Measurements from ENCODE around the gene SGIP1. TPM values are rescaled to one million over a fixed set of nuclear protein-coding genes. Genes with fewer than 3 reads are reported as not detected.

SGIP1 gene
- total and polyA plus RNA-seq, 2 of the 4 experiments (the other 2 are of a cell fraction) = 27.1 to 42.7 TPM

DNA sequence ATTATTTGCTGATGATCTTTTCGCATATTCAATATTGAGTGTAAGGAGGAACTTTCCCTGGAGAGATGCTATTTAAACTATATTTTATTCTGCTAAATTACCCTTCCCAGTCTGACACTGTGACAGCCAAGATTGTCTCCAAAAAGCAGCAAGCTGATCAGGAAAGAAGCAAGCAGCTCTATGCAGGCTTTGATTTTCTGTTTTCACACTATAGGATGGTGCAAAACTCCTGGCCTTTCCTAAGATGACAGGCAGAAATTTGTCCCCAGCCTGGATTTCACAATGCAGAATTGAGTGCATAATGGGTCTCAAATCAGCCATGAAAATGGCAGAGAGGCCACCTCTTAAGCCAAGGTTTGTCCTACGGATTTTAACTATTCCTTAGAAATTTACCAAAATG, 1.1 kb downstream of the SGIP1 start:
- Histone ChIP-seq H3K27ac (ENCODE audit: insufficient read depth, low read length) (peak overlapping the region; percentile 94), H2BK20ac (ENCODE audit: low read depth, low read length) (peak overlapping the region; percentile 74; the same call in 1 of the 2 replicates), H2BK5ac (ENCODE audit: low read depth, low read length, poor library complexity, severe bottlenecking) (peak overlapping the region; percentile 95), H3K4ac (ENCODE audit: low read depth, low read length) (peak overlapping the region; percentile 97), H2AFZ (replicated peaks; ENCODE audit: low read length, poor library complexity) (no peak overlapping the region), H3K4me3 (ENCODE audit: insufficient read depth, low read depth, low read length) (peak overlapping the region; percentile 80), H2AK9ac (replicated peaks; ENCODE audit: low read depth, low read length, poor library complexity) (no peak overlapping the region), H3K36me3 (ENCODE audit: control insufficient read depth, insufficient read depth, low read length) (peaks cover 14% of the 10 kb centered on the region), H4K5ac (ENCODE audit: low read depth, low read length) (peak overlapping the region; percentile 81), H3K9me3 (ENCODE audit: control insufficient read depth, insufficient read depth, low read length) (no peaks in the 10 kb centered on the region), H3K18ac (ENCODE audit: low read depth, low read length) (peak overlapping the region; percentile 93), H3K4me2 (ENCODE audit: low read depth, low read length) (peak overlapping the region; percentile 80), H4K91ac (ENCODE audit: insufficient read depth, low read depth, low read length) (peak overlapping the region; percentile 67), H2BK120ac (ENCODE audit: low read depth, low read length) (peak overlapping the region; percentile 84), H2AK5ac (ENCODE audit: low read depth, low read length) (peak overlapping the region; percentile 48; the same call in 1 of the 2 replicates), H3K79me1 (ENCODE audit: low read depth in 1 of 2, low read length in 2 of 2) (peaks cover 5 to 37% of the 10 kb centered on the region in 2 experiments), H3K9ac (ENCODE audit: low read depth, low read length) (peak overlapping the region; percentile 87), H3K14ac (replicated peaks; ENCODE audit: low read depth, low read length) (peak overlapping the region; percentile 98), H3K23ac (ENCODE audit: low read depth, low read length) (peak overlapping the region; percentile 96), H4K8ac (ENCODE audit: low read depth in 2 of 2, low read length in 2 of 2) (peak overlapping the region; percentile 60 to 83), H3K9me1 (ENCODE audit: insufficient read depth, low read length) (peaks cover 6% of the 10 kb centered on the region), H4K20me1 (ENCODE audit: insufficient read depth, low read length) (peaks cover 7% of the 10 kb centered on the region; the same call in 1 of the 2 replicates), H2BK15ac (ENCODE audit: low read depth, low read length) (peak overlapping the region; percentile 2; the same call in 1 of the 3 replicates), H3K56ac (ENCODE audit: extremely low read depth, insufficient read depth, low read length) (peak overlapping the region; percentile 92), H3K4me1 (ENCODE audit: control insufficient read depth, insufficient read depth, low read length) (peaks cover 12% of the 10 kb centered on the region), H3K27me3 (ENCODE audit: control insufficient read depth, insufficient read depth, low read length) (no peaks in the 10 kb centered on the region)
- POLR2A ChIA-PET (ENCODE audit: unreplicated experiment) = interaction anchor here (1.6 kb wide), 1 partner anchor 31 kb away, joined by 3 read pairs; no protein-coding TSS in a partner anchor
- intact Hi-C loops (cut with micrococcal nuclease) = loop anchor here (2.0 kb wide), 1 partner anchor 28 kb away; no protein-coding TSS in a partner anchor
- no peak for ATAC-seq (ENCODE audit: low read depth)
- no peak for DNase-seq
- WGBS, 2 experiments (ENCODE audit: extremely low coverage in 2 of 2, insufficient read length in 1 of 2) = no CpG with 5 or more reads among the region's 2 CpGs
- in situ Hi-C loops (cut with MboI; ENCODE audit: low sequenced_read_pairs) = loop anchor here (25.0 kb wide), 1 partner anchor 402 kb away; no protein-coding TSS in a partner anchor
- dilution Hi-C loops (cut with HindIII; ENCODE audit: low sequenced_read_pairs, unreplicated experiment) = no loop called here
- no TSS peak for BruUV-seq (replicated peaks)
- CTCF ChIA-PET = interaction anchor here (1.6 to 1.7 kb wide), 2 partner anchors 31 to 281 kb away, joined by 4 to 8 read pairs; no protein-coding TSS in a partner anchor
- TF ChIP-seq MAFK (IDR thresholded peaks at IDR 0.05; ENCODE audit: low read depth, low read length) (no peak), CHD1 (IDR thresholded peaks at IDR 0.05; ENCODE audit: low read depth, low read length) (no peak), CEBPB (IDR thresholded peaks at IDR 0.05; ENCODE audit: low read depth, low read length) (no peak), SMC3 (IDR thresholded peaks at IDR 0.05; ENCODE audit: low read depth, low read length) (no peak), POLR2A (IDR thresholded peaks at IDR 0.05; ENCODE audit: low read depth, low read length) (peak; percentile 22; the same call in 1 of the 2 replicates)
- TF ChIP-seq, protein P1, sequence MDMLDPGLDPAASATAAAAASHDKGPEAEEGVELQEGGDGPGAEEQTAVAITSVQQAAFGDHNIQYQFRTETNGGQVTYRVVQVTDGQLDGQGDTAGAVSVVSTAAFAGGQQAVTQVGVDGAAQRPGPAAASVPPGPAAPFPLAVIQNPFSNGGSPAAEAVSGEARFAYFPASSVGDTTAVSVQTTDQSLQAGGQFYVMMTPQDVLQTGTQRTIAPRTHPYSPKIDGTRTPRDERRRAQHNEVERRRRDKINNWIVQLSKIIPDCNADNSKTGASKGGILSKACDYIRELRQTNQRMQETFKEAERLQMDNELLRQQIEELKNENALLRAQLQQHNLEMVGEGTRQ (IDR thresholded peaks at IDR 0.05; ENCODE audit: low read depth, low read length) = no peak

Measured in IMR-90 (cell line).